Psoas muscle (tissue), 8 donors: ENCODE measurements around the gene IBTK. TPM values are rescaled to one million over a fixed set of nuclear protein-coding genes. Genes with fewer than 3 reads are reported as not detected.
"Not testable (repeated sequence)": the region's sequence is repeated elsewhere in the genome, so short reads cannot be mapped to it uniquely, and the experiment has no call there.

Source experiments
- ATAC-seq, 4 donors: fragments of 200-7000 bp; cut with Tn5 transposase; one replicate each; pipeline ENCODE4 v1.9.1; 2020; ENCODE audit warnings: moderate library complexity in 3 of 4, mild to moderate bottlenecking in 2 of 4
- DNase-seq, 2 donors: peaks; one replicate each; pipeline ENCODE4 v3.0.0-alpha.2; 2020
- H3K27ac ChIP-seq: fragments of 200-600 bp; one replicate; pipeline ENCODE4 v1.8.0; 2022
- H3K27me3 ChIP-seq, 3 donors: fragments of 200-600 bp in 1 of 3; one replicate each; pipeline versions ENCODE4 v1.6.1 to v1.8.0; 2013 to 2022; ENCODE audit warnings: low read length in 2 of 3, mild to moderate bottlenecking in 2 of 3, moderate library complexity in 1 of 3; ENCODE audit not compliant: insufficient read depth in 3 of 3
- H3K36me3 ChIP-seq, 2 donors: fragments of 200-600 bp in 1 of 2; one replicate each; pipeline versions ENCODE4 v1.6.1 to v1.8.0; 2013 to 2022; ENCODE audit warnings: low read depth in 1 of 2, mild to moderate bottlenecking in 1 of 2, moderate library complexity in 1 of 2; ENCODE audit not compliant: insufficient read depth in 1 of 2
- H3K4me1 ChIP-seq: fragments of 200-600 bp; one replicate; pipeline ENCODE4 v1.8.0; 2022
- H3K4me3 ChIP-seq: fragments of 200-600 bp; one replicate; pipeline ENCODE4 v1.8.0; 2022; ENCODE audit warnings: mild to moderate bottlenecking
- H3K9me3 ChIP-seq: fragments of 200-600 bp; one replicate; pipeline ENCODE4 v1.8.0; 2022
- CTCF ChIP-seq: fragments of 200-600 bp; IDR thresholded peaks from one replicate; pipeline ENCODE4 v1.8.0; 2022; ENCODE audit warnings: antibody characterized with exemption
- WGBS, 3 donors: extraction: QIAGEN DNeasy Blood & Tissue Kit; methylation state at CpG; one replicate each; pipeline versions ENCODE4 v1.1.6 to v1.1.7; 2013; 5-methylcytosine and 5-hydroxymethylcytosine counted together
- intact Hi-C, 2 donors: fragments of 100-400 bp; cut with DNase I; formaldehyde crosslinking; loops; one replicate each; pipeline versions ENCODE4 v1.11.0 to v1.14.2; 2022
- polyA plus RNA-seq, 3 donors: library from polyadenylated mRNA; stranded (reverse); fragments of 200-250 nt; gene quantifications; one replicate each; pipeline ENCODE4 v1.2.3, GENCODE V29; 2013
- total RNA-seq, 4 donors: library from RNA; stranded (reverse); fragmentation: NEBNext Ultra II Directional in 2 of 4; extraction: Animal tissue kit (Norgen Biotek cat#: 25700) in 2 of 4; gene quantifications; one replicate each; pipeline versions ENCODE4 v1.2.1 to v1.2.4, GENCODE V29; 2021 to 2023
- donor health status: healthy with polysubstance abuse.
- donor health status: DM: no; HTN: no; CAD: no; lungs with moderate emphysema.
- donor health status: Bipolar disorder and iron deficiency.
- donor health status: healthy.
- donor health status: DM: yes; HTN: yes; CAD: no.
- donor health status: DM: no; HTN: no; CAD: no.
- donor health status: DM: no; HTN: no; CAD: no.
- donor health status: DM: yes; HTN: yes; CAD: no.

The IBTK gene
- total and polyA plus RNA-seq, 7 donors: 23.8 to 42.8 (median 29.4) TPM

- no peak for DNase-seq
- Histone ChIP-seq H3K27ac (no peak overlapping the region), H3K4me3 (no peak overlapping the region), H3K4me1 (no peaks in the 10 kb centered on the region), H3K36me3 (no peaks in the 10 kb centered on the region), H3K27me3 (no peaks in the 10 kb centered on the region), H3K9me3 (no peaks in the 10 kb centered on the region)
- intact Hi-C loops: no loop called here
- ATAC-seq: no peak
- no peak for TF ChIP-seq CTCF
- 70 to 87% (median 81%) methylated on average over 8 of the region's 8 CpGs for WGBS, 3 donors
Measured at GRCh38 chr6:82138075-82138791, 109.3 kb downstream of the IBTK start.

- WGBS, 3 donors: 65 to 75% (median 65%) methylated on average over 2 of the region's 2 CpGs
Measured at GRCh38 chr6:82131441-82131840, 116.1 kb downstream of the IBTK start.

GRCh38 chr6:82129797-82130196 lies 117.7 kb downstream of the IBTK start:
- no peak overlapping the region for H3K27ac ChIP-seq
- DNase-seq: no peak
- H3K4me3 ChIP-seq: no peak overlapping the region
- intact Hi-C loops: no loop called here
- H3K36me3 ChIP-seq: no peaks in the 10 kb centered on the region
- ATAC-seq: no peak
- no peaks in the 10 kb centered on the region for H3K9me3 ChIP-seq
- no peaks in the 10 kb centered on the region for H3K4me1 ChIP-seq
- 57 to 71% (median 64%) methylated on average over 3 of the region's 3 CpGs for WGBS, 3 donors
- no peaks in the 10 kb centered on the region for H3K27me3 ChIP-seq
- TF ChIP-seq CTCF: no peak

More at GRCh38 chr6:82131441-82131840, 116.1 kb downstream of the IBTK start:
- Histone ChIP-seq H3K4me1 (no peaks in the 10 kb centered on the region), H3K36me3 (no peaks in the 10 kb centered on the region), H3K9me3 (no peaks in the 10 kb centered on the region), H3K27ac (no peak overlapping the region), H3K27me3 (no peaks in the 10 kb centered on the region), H3K4me3 (no peak overlapping the region)
- TF ChIP-seq CTCF: no peak
- no peak for DNase-seq
- intact Hi-C loops: no loop called here
- ATAC-seq: no peak

GRCh38 chr6:82128973-82129372 lies 118.6 kb downstream of the IBTK start:
- H3K36me3 ChIP-seq, DNase-seq, H3K27me3 ChIP-seq, intact Hi-C loops, H3K27ac ChIP-seq, ATAC-seq, H3K9me3 ChIP-seq, H3K4me1 ChIP-seq, H3K4me3 ChIP-seq: not testable (repeated sequence)
- 81 to 87% (median 87%) methylated on average over 9 of the region's 9 CpGs for WGBS, 3 donors

- H3K9me3 ChIP-seq: no peaks in the 10 kb centered on the region
- H3K36me3 ChIP-seq: no peaks in the 10 kb centered on the region
- no peaks in the 10 kb centered on the region for H3K27me3 ChIP-seq
- no peak for DNase-seq
- no peak for TF ChIP-seq CTCF
- 84 to 94% (median 92%) methylated on average over 7 of the region's 7 CpGs for WGBS, 3 donors
- no peak for ATAC-seq
- intact Hi-C loops: no loop called here
- H3K4me3 ChIP-seq: no peak overlapping the region
- no peak overlapping the region for H3K27ac ChIP-seq
- H3K4me1 ChIP-seq: no peaks in the 10 kb centered on the region
Measured at GRCh38 chr6:82123632-82124031, 123.9 kb downstream of the IBTK start.

Other genes with a start within 250 kb of the IBTK start
- 1 to 10 TPM; 1.1 to 3.0 (median 1.9) TPM for gene TPBG, start 116.1 kb upstream of the IBTK start, total RNA-seq
- 1 to 10 TPM in 1 of 3 donors, under 1 TPM in 2; 0.47 to 1.3 (median 0.77) TPM for gene TPBG, start 116.1 kb upstream of the IBTK start, polyA plus RNA-seq